H1 (cell line): ENCODE results near the gene TRPT1. TPM values are rescaled to one million over a fixed set of nuclear protein-coding genes. Genes with fewer than 3 reads are reported as not detected.

Experiments used
- CTCF ChIA-PET: fragments of 300-600 bp; sonication (Branson Sonifier 250); formaldehyde crosslinking; loops from one replicate; lab custom pipeline; 2021; ENCODE audit not compliant: partially characterized antibody; lab: Charles Lee
- POLR2A ChIA-PET: fragments of 300-600 bp; sonication (Branson Sonifier 250); formaldehyde crosslinking; loops from one replicate; lab custom pipeline; 2021; ENCODE audit warnings: inconsistent platforms; ENCODE audit not compliant: partially characterized antibody; lab: Charles Lee
- DNase-seq, 2 experiments: peaks; one replicate each; pipeline versions ENCODE4 v3.0.0 to v3.0.0-alpha.2; 2010 to 2022; ENCODE audit warnings: low spot score in 2 of 2, low read depth in 1 of 2, mixed read lengths in 1 of 2
- FAIRE-seq: peaks from 2 replicates; lab custom pipeline; 2011; peaks lifted over from hg19 to GRCh38; lab: Jason Lieb, UNC
- H2AFZ ChIP-seq: 2 replicates; pipeline ENCODE4 v1.8.1; 2012; ENCODE audit warnings: low read length, inconsistent platforms
- H2AK5ac ChIP-seq: 2 replicates; pipeline ENCODE4 v1.6.1; 2013; ENCODE audit warnings: low read depth, low read length
- H2BK120ac ChIP-seq: replicated peaks from 2 replicates; pipeline ENCODE3; 2013; ENCODE audit warnings: low read depth, low read length, inconsistent platforms
- H2BK12ac ChIP-seq: 2 replicates; pipeline ENCODE4 v1.6.1; 2013; ENCODE audit warnings: low read depth, low read length
- H2BK15ac ChIP-seq: 2 replicates; pipeline ENCODE4 v1.6.1; 2013; ENCODE audit warnings: low read length
- H2BK20ac ChIP-seq: 2 replicates; pipeline ENCODE4 v1.6.1; 2013; ENCODE audit warnings: low read length
- H2BK5ac ChIP-seq: 2 replicates; pipeline ENCODE4 v1.6.1; 2013; ENCODE audit warnings: low read depth, low read length
- H3K14ac ChIP-seq: 2 replicates; pipeline ENCODE4 v1.6.1; 2013; ENCODE audit warnings: inconsistent platforms; ENCODE audit not compliant: insufficient read length
- H3K18ac ChIP-seq: 2 replicates; pipeline ENCODE4 v1.6.1; 2013; ENCODE audit warnings: low read length; ENCODE audit errors: extremely low read depth
- H3K23ac ChIP-seq: 2 replicates; pipeline ENCODE4 v1.6.1; 2013; ENCODE audit warnings: inconsistent platforms; ENCODE audit not compliant: insufficient read length
- H3K23me2 ChIP-seq: 2 replicates; pipeline ENCODE4 v1.6.1; 2013; ENCODE audit warnings: low read depth, low read length
- H3K27ac ChIP-seq: 2 replicates; pipeline ENCODE4 v1.6.1; 2011; ENCODE audit warnings: low read depth, low read length, inconsistent platforms
- H3K27me3 ChIP-seq, 4 experiments: replicated peaks in 1 of 4; 1 replicate in 1 of 4; 2 replicates in 3 of 4; pipeline versions ENCODE4 v1.6.1 to v1.8.1; 2011 to 2013; ENCODE audit warnings: low read length in 3 of 4, mild to moderate bottlenecking in 3 of 4, inconsistent platforms in 2 of 4, mixed read lengths in 2 of 4, moderate library complexity in 1 of 4; ENCODE audit not compliant: control insufficient read depth in 3 of 4, insufficient read depth in 3 of 4; ENCODE audit errors: extremely low read depth in 1 of 4
- H3K36me3 ChIP-seq, 4 experiments: 2 replicates each; pipeline versions ENCODE4 v1.6.1 to v1.8.1; 2011 to 2013; ENCODE audit warnings: mild to moderate bottlenecking in 4 of 4, low read length in 3 of 4, moderate library complexity in 2 of 4, control low read depth in 1 of 4, inconsistent platforms in 1 of 4; ENCODE audit not compliant: insufficient read depth in 4 of 4, control insufficient read depth in 2 of 4
- H3K4ac ChIP-seq: replicated peaks from 2 replicates; pipeline ENCODE3; 2013; ENCODE audit warnings: low read length, low read depth, mixed read lengths, inconsistent platforms; ENCODE audit not compliant: insufficient read length
- H3K4me1 ChIP-seq, 4 experiments: replicated peaks in 1 of 4; 1 replicate in 1 of 4; 2 replicates in 3 of 4; pipeline versions ENCODE4 v1.6.1 to v1.8.1; 2011 to 2013; ENCODE audit warnings: low read length in 3 of 4, inconsistent platforms in 2 of 4, mixed read lengths in 1 of 4; ENCODE audit not compliant: insufficient read depth in 4 of 4, control insufficient read depth in 3 of 4
- H3K4me2 ChIP-seq, 2 experiments: 2 replicates each; pipeline versions ENCODE4 v1.6.1 to v1.8.1; 2011 to 2013; ENCODE audit warnings: low read depth in 2 of 2, low read length in 2 of 2, control low read depth in 1 of 2, inconsistent platforms in 1 of 2, mild to moderate bottlenecking in 1 of 2; ENCODE audit not compliant: insufficient read depth in 1 of 2
- H3K4me3 ChIP-seq, 4 experiments: fragments of 200-600, 300-600 bp in 1 of 4; sonication (generic), shearing (Covaris generic), sonication (Bioruptor Twin) in 1 of 4; 2 replicates each; pipeline versions ENCODE4 v1.5.1 to v1.8.1; 2011 to 2016; ENCODE audit warnings: low read length in 4 of 4, low read depth in 3 of 4, control low read depth in 2 of 4, inconsistent platforms in 2 of 4, mild to moderate bottlenecking in 2 of 4, mixed read lengths in 1 of 4, moderate library complexity in 1 of 4; ENCODE audit not compliant: insufficient read depth in 2 of 4; ENCODE audit errors: extremely low read depth in 1 of 4
- H3K56ac ChIP-seq: replicated peaks from 2 replicates; pipeline ENCODE3; 2013; ENCODE audit warnings: low read depth, mild to moderate bottlenecking, mixed read lengths, low read length, inconsistent platforms; ENCODE audit not compliant: insufficient read length
- H3K79me1 ChIP-seq: 2 replicates; pipeline ENCODE4 v1.6.1; 2013; ENCODE audit warnings: low read depth, low read length, control low read depth
- H3K79me2 ChIP-seq, 2 experiments: 2 replicates each; pipeline versions ENCODE4 v1.6.1 to v1.8.1; 2012 to 2013; ENCODE audit warnings: low read length in 2 of 2, mild to moderate bottlenecking in 2 of 2, inconsistent platforms in 1 of 2; ENCODE audit not compliant: insufficient read depth in 2 of 2, control insufficient read depth in 1 of 2
- H3K9ac ChIP-seq, 4 experiments: replicated peaks in 1 of 4; 1 replicate in 1 of 4; 2 replicates in 3 of 4; pipeline versions ENCODE4 v1.6.1 to v1.8.1; 2011 to 2013; ENCODE audit warnings: low read depth in 3 of 4, low read length in 3 of 4, control low read depth in 2 of 4, mild to moderate bottlenecking in 2 of 4, moderate library complexity in 2 of 4, inconsistent platforms in 1 of 4; ENCODE audit errors: extremely low read depth in 1 of 4
- H3K9me3 ChIP-seq, 2 experiments: 2 replicates each; pipeline versions ENCODE4 v1.6.1 to v1.8.1; 2012 to 2013; ENCODE audit warnings: mild to moderate bottlenecking in 2 of 2, moderate library complexity in 2 of 2, control low read depth in 1 of 2, inconsistent platforms in 1 of 2, low read depth in 1 of 2, low read length in 1 of 2, mixed read lengths in 1 of 2; ENCODE audit not compliant: insufficient read depth in 2 of 2
- H4K20me1 ChIP-seq, 2 experiments: replicated peaks in 1 of 2; 2 replicates each; pipeline versions ENCODE3 to v1.8.1; 2011 to 2013; ENCODE audit warnings: inconsistent platforms in 2 of 2, low read length in 2 of 2, mild to moderate bottlenecking in 1 of 2; ENCODE audit not compliant: insufficient read depth in 2 of 2, control insufficient read depth in 1 of 2
- H4K5ac ChIP-seq: 2 replicates; pipeline ENCODE4 v1.6.1; 2013; ENCODE audit warnings: low read length, low read depth, mixed read lengths, inconsistent platforms; ENCODE audit not compliant: insufficient read length
- H4K8ac ChIP-seq: 2 replicates; pipeline ENCODE4 v1.8.0; 2013; ENCODE audit warnings: mild to moderate bottlenecking, moderate library complexity, low read length, inconsistent platforms; ENCODE audit not compliant: insufficient read depth; ENCODE audit errors: extremely low read depth
- H4K91ac ChIP-seq: replicated peaks from 2 replicates; pipeline ENCODE3; 2013; ENCODE audit warnings: low read length, mixed read lengths, inconsistent platforms; ENCODE audit not compliant: insufficient read length
- CHD1 ChIP-seq: IDR thresholded peaks from 2 replicates; pipeline ENCODE4 v1.6.1; 2012; ENCODE audit warnings: low read depth, low read length, improper control_type of control experiment
- KDM1A ChIP-seq: fragments of 200-600, 300-600 bp; sonication (generic); IDR thresholded peaks from 2 replicates; pipeline ENCODE4 v1.7.1; 2016; ENCODE audit warnings: mild to moderate bottlenecking, low read length, borderline replicate concordance
- KDM4A ChIP-seq: IDR thresholded peaks from one replicate; pipeline ENCODE4 v1.7.1; 2012; ENCODE audit warnings: low read depth, mild to moderate bottlenecking, moderate library complexity, low read length, inconsistent platforms; ENCODE audit not compliant: severe bottlenecking
- SIX5 ChIP-seq: IDR thresholded peaks from 2 replicates; pipeline ENCODE4 v1.6.1; 2011; ENCODE audit warnings: mild to moderate bottlenecking, low read depth, low read length
- WGBS, 2 experiments: shearing (Covaris generic) in 1 of 2; methylation state at CpG; one replicate each; pipeline versions ENCODE4 v1.1.6 to v1.1.7; 2013 to 2015; ENCODE audit warnings: low lambda C conversion rate in 2 of 2, mixed read lengths in 2 of 2, inconsistent platforms in 1 of 2, low coverage in 1 of 2, missing lambda C conversion rate in 1 of 2; ENCODE audit not compliant: insufficient replicate concordance in 2 of 2, insufficient coverage in 1 of 2, insufficient read length in 1 of 2; ENCODE audit errors: extremely low coverage in 1 of 2, missing lambda C conversion rate in 1 of 2; 5-methylcytosine and 5-hydroxymethylcytosine counted together
- polyA plus RNA-seq, 7 experiments: library from polyadenylated mRNA; depleted of rRNA in 3 of 7; stranded (reverse) in 5 of 7; unstranded in 2 of 7; fragments of >200 nt in 5 of 7; fragments of 200-250 nt in 2 of 7; gene quantifications; 1 replicate in 5 of 7; 2 replicates in 1 of 7; 4 replicates in 1 of 7; pipeline versions ENCODE4 v1.2.1 to v1.2.3, GENCODE V29; 2011 to 2013; ENCODE audit warnings: missing spikeins in 2 of 7, mixed read lengths in 2 of 7
- total RNA-seq: library from RNA; stranded (reverse); fragmentation: NEBNext Ultra II Directional; extraction: Animal tissue kit (Norgen Biotek cat#: 25700); gene quantifications from 2 replicates; pipeline ENCODE4 v1.2.1, GENCODE V29; 2021

TRPT1 gene
- total and polyA plus RNA-seq, 2 of the 8 experiments (the other 6 are each of a cell fraction or from before 2014, with no cell fraction given) = 34.5 to 74.6 TPM

DNA sequence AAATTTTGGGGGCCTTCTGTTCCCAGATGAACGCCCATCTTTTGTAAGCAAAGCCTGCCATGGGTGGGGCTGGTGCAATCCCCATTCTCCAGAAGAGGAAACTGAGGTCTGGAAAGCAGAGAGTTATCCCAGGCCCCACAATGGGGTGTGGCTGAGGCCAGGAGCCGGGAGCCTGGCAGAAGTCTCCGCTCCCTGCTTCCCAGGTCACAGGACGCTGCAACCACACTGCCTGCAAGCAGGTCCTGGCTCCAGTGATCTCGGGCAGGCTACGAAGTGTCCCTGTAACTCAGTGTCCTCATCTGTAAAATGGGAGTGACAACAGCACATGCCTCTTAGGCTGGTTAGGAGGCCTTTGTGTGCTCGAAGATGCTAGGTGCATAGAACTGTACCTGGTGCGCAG, 27.1 kb upstream of the TRPT1 start:
- Histone ChIP-seq H3K56ac (no peak overlapping the region), H4K20me1 (peaks cover 6 to 19% of the 10 kb centered on the region in 2 experiments), H3K9ac (peak overlapping the region in 1 of 4 experiments; percentile 10; a peak in 2 of 7 replicates), H3K27me3 (no peaks in the 10 kb centered on the region), H3K23ac (no peak overlapping the region), H2BK20ac (no peak overlapping the region; the same call in 1 of the 2 replicates), H3K4me1 (peaks cover 0 to 35% (median 31%) of the 10 kb centered on the region in 4 experiments; a peak in 6 of 7 replicates), H2BK15ac (no peak overlapping the region), H3K79me1 (peaks cover 2% of the 10 kb centered on the region; the same call in 1 of the 2 replicates), H3K9me3 (no peaks in the 10 kb centered on the region), H3K18ac (no peak overlapping the region; the same call in 1 of the 2 replicates), H3K23me2 (peaks cover 10% of the 10 kb centered on the region; the same call in 1 of the 2 replicates), H3K4me3 (peak overlapping the region in 3 of 4 experiments; percentile 74 to 86 (median 77); a peak in 6 of 8 replicates), H3K36me3 (peaks cover 8 to 31% (median 17%) of the 10 kb centered on the region in 4 experiments), H2BK12ac (peak overlapping the region; percentile 60; the same call in 1 of the 2 replicates), H2BK120ac (no peak overlapping the region), H4K5ac (no peak overlapping the region), H3K79me2 (peaks cover 0 to 23% of the 10 kb centered on the region in 2 experiments; a peak in 1 of 4 replicates), H3K4ac (no peak overlapping the region), H4K8ac (no peak overlapping the region), H2AK5ac (0 out of 2 replicates have a peak overlapping the region, but pooled peaks have one; percentile 54), H2BK5ac (no peak overlapping the region), H3K4me2 (peak overlapping the region; percentile 73 to 88), H3K27ac (no peak overlapping the region), H2AFZ (no peak overlapping the region), H3K14ac (no peak overlapping the region), H4K91ac (no peak overlapping the region)
- ChIA-PET POLR2A (interaction anchor here (3.9 to 13.1 kb wide), 5 partner anchors 9 to 19 kb away, joined by 36 to 352 read pairs (median 101); partner anchors contain the start of genes DNAJC4, FKBP2, PPP1R14B and VEGFB), CTCF (interaction anchor here (0.8 to 10.0 kb wide), 6 partner anchors 13 to 102 kb away, joined by 3 to 102 read pairs (median 4); no protein-coding TSS in a partner anchor)
- FAIRE-seq = no peak
- DNase-seq = no peak
- WGBS, 2 experiments = 86% methylated on average over 8 of the region's 8 CpGs; no CpG with 5 or more reads in 1 of the 2 experiments
- no peak for TF ChIP-seq SIX5
- no peak for TF ChIP-seq KDM4A
- TF ChIP-seq CHD1 = no peak
- peak; percentile 37; the same call in 1 of the 2 replicates for TF ChIP-seq KDM1A
